K562 (cell line): ENCODE measurements around the gene ILK. TPM values are rescaled to one million over a fixed set of nuclear protein-coding genes. Genes with fewer than 3 reads are reported as not detected.

ENCODE experiments used
- BRD4 ChIP-seq: fragments of 200-600 bp; sonication (generic); IDR thresholded peaks from 2 replicates; pipeline ENCODE4 v1.6.1; 2017; ENCODE audit warnings: inconsistent platforms
- CCNT2 ChIP-seq: IDR thresholded peaks from 2 replicates; pipeline ENCODE4 v1.6.1; 2011; ENCODE audit warnings: borderline replicate concordance, low read depth, mild to moderate bottlenecking, moderate library complexity, mixed read lengths, low read length; ENCODE audit not compliant: insufficient read length; ENCODE audit errors: extremely low read depth
- ELF4 ChIP-seq: fragments of 450-650 bp; formaldehyde crosslinking; IDR thresholded peaks from 2 replicates; pipeline ENCODE4 v1.4.0; 2022; ENCODE audit warnings: missing genetic modification characterization
- KDM1A ChIP-seq, 2 experiments: fragments of 450-650 bp; IDR thresholded peaks; 2 replicates each; pipeline ENCODE4 v1.6.1; 2016; ENCODE audit warnings: mild to moderate bottlenecking in 2 of 2
- PML ChIP-seq: IDR thresholded peaks from 2 replicates; pipeline ENCODE4 v1.6.1; 2012; ENCODE audit warnings: low read length, inconsistent platforms
- POLR2AphosphoS2 ChIP-seq: IDR thresholded peaks from 2 replicates; pipeline ENCODE4 v1.6.1; 2012; ENCODE audit warnings: low read length, improper control_type of control experiment
- SMAD1 ChIP-seq: fragments of 150-350 bp; IDR thresholded peaks from 2 replicates; pipeline ENCODE4 v1.6.1; 2014; ENCODE audit warnings: low read length, low read depth; ENCODE audit not compliant: partially characterized antibody
- STAG1 ChIP-seq: sonication (generic); formaldehyde crosslinking; IDR thresholded peaks from 2 replicates; pipeline ENCODE4 v1.5.0; 2020; ENCODE audit warnings: missing genetic modification reagents, borderline replicate concordance
- polyA plus RNA-seq, 8 experiments: library from polyadenylated mRNA; depleted of rRNA in 4 of 8; stranded (reverse) in 5 of 8; unstranded in 3 of 8; fragments of >200 nt; fragmentation: Nextera tagmentation in 2 of 8; fragmentation: Illumina TruSeq in 1 of 8; extraction: Ambion mirVana in 2 of 8; extraction: Trizol in 1 of 8; gene quantifications; 2 replicates each; pipeline versions ENCODE4 v1.2.1 to v1.2.3, GENCODE V29; 2011 to 2014; ENCODE audit warnings: inconsistent platforms in 1 of 8, missing spikeins in 1 of 8
- total RNA-seq, 7 experiments: library from RNA; depleted of rRNA in 6 of 7; stranded (reverse); fragments of >200 nt in 6 of 7; fragmentation: Illumina TruSeq in 2 of 7; extraction: Trizol in 2 of 7; gene quantifications; 2 replicates each; pipeline versions ENCODE4 v1.2.1 to v1.2.3, GENCODE V29; 2011 to 2021; ENCODE audit warnings: low replicate concordance in 1 of 7
- TF ChIP-seq, protein P1 (sequence below), 2 experiments: fragments of 450-650 bp; formaldehyde crosslinking in 1 of 2; IDR thresholded peaks; 2 replicates each; pipeline versions ENCODE4 v1.4.0 to v1.6.1; 2014 to 2020; ENCODE audit warnings: mild to moderate bottlenecking in 2 of 2, borderline replicate concordance in 1 of 2, low read depth in 1 of 2
- TF ChIP-seq, protein P2 (sequence below): fragments of 450-650 bp; formaldehyde crosslinking; IDR thresholded peaks from 2 replicates; pipeline ENCODE4 v1.4.0; 2020; ENCODE audit warnings: mild to moderate bottlenecking
- TF ChIP-seq, protein P3 (sequence below): fragments of 450-650 bp; IDR thresholded peaks from 2 replicates; pipeline ENCODE4 v1.6.1; 2016; ENCODE audit warnings: borderline replicate concordance
- TF ChIP-seq, protein P4 (sequence below), 2 experiments: fragments of 450-650 bp; conservative IDR thresholded peaks; 2 replicates each; pipeline ENCODE4 v1.6.1; 2017; ENCODE audit warnings: mild to moderate bottlenecking in 2 of 2, moderate library complexity in 2 of 2
- TF ChIP-seq, protein P5 (sequence below): fragments of 450-650 bp; formaldehyde crosslinking; IDR thresholded peaks from 2 replicates; pipeline ENCODE4 v1.4.0; 2022; ENCODE audit warnings: mild to moderate bottlenecking, moderate library complexity

Gene ILK
- total and polyA plus RNA-seq, 9 of the 15 experiments (the other 6 are each of a cell fraction or from before 2014, with no cell fraction given) = 43.3 to 95.9 (median 58.9) TPM

DNA sequence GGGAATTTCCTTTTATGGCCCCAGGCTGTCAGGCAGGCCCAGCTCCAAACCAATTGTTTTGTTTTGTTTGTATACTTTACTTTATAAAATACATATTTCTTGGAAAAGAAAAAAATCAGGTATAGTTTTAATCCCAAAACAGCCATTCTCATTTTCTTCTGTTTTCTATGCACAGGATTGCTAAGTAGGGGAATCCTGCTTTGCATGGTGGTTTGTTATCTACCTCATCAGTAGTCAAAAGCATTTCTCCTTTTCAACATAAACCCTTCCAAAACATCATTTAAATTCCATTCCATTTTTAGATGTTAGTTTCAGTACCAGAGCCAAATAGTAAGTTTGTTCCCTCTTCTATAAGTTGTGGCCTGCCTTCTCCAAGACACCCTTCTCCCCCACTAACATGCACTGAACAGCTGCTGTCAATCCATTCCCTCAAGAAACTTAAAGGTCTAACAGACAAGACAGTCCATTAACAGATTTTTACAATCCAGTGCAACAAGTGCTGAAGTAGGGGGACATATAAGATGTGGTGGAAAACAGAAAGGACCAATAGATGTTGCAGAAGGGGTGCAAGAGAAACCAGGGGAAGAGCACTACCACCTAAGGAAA, 3.7 kb downstream of the ILK start (continued):
- TF ChIP-seq, protein P1, sequence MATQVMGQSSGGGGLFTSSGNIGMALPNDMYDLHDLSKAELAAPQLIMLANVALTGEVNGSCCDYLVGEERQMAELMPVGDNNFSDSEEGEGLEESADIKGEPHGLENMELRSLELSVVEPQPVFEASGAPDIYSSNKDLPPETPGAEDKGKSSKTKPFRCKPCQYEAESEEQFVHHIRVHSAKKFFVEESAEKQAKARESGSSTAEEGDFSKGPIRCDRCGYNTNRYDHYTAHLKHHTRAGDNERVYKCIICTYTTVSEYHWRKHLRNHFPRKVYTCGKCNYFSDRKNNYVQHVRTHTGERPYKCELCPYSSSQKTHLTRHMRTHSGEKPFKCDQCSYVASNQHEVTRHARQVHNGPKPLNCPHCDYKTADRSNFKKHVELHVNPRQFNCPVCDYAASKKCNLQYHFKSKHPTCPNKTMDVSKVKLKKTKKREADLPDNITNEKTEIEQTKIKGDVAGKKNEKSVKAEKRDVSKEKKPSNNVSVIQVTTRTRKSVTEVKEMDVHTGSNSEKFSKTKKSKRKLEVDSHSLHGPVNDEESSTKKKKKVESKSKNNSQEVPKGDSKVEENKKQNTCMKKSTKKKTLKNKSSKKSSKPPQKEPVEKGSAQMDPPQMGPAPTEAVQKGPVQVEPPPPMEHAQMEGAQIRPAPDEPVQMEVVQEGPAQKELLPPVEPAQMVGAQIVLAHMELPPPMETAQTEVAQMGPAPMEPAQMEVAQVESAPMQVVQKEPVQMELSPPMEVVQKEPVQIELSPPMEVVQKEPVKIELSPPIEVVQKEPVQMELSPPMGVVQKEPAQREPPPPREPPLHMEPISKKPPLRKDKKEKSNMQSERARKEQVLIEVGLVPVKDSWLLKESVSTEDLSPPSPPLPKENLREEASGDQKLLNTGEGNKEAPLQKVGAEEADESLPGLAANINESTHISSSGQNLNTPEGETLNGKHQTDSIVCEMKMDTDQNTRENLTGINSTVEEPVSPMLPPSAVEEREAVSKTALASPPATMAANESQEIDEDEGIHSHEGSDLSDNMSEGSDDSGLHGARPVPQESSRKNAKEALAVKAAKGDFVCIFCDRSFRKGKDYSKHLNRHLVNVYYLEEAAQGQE (IDR thresholded peaks at IDR 0.05; ENCODE audit: borderline replicate concordance) = no peak; the same call in 1 of the 2 replicates
- TF ChIP-seq, protein P1 (CRISPR knock-in tag; IDR thresholded peaks at IDR 0.05; ENCODE audit: low read depth) = no peak
- TF ChIP-seq POLR2AphosphoS2 = no peak; the same call in 1 of the 2 replicates
- no peak for TF ChIP-seq SMAD1
- no peak for TF ChIP-seq KDM1A (IDR thresholded peaks at IDR 0.05)
- no peak for TF ChIP-seq BRD4
- TF ChIP-seq, protein P2, sequence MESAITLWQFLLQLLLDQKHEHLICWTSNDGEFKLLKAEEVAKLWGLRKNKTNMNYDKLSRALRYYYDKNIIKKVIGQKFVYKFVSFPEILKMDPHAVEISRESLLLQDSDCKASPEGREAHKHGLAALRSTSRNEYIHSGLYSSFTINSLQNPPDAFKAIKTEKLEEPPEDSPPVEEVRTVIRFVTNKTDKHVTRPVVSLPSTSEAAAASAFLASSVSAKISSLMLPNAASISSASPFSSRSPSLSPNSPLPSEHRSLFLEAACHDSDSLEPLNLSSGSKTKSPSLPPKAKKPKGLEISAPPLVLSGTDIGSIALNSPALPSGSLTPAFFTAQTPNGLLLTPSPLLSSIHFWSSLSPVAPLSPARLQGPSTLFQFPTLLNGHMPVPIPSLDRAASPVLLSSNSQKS (CRISPR knock-in tag) = no peak
- no peak for TF ChIP-seq STAG1
- peak; percentile 2 for TF ChIP-seq CCNT2
- TF ChIP-seq PML = no peak
- no peak for TF ChIP-seq ELF4 (CRISPR knock-in tag)
- TF ChIP-seq, protein P3, sequence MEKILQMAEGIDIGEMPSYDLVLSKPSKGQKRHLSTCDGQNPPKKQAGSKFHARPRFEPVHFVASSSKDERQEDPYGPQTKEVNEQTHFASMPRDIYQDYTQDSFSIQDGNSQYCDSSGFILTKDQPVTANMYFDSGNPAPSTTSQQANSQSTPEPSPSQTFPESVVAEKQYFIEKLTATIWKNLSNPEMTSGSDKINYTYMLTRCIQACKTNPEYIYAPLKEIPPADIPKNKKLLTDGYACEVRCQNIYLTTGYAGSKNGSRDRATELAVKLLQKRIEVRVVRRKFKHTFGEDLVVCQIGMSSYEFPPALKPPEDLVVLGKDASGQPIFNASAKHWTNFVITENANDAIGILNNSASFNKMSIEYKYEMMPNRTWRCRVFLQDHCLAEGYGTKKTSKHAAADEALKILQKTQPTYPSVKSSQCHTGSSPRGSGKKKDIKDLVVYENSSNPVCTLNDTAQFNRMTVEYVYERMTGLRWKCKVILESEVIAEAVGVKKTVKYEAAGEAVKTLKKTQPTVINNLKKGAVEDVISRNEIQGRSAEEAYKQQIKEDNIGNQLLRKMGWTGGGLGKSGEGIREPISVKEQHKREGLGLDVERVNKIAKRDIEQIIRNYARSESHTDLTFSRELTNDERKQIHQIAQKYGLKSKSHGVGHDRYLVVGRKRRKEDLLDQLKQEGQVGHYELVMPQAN = 0 out of 2 replicates have a peak, but pooled peaks have one; percentile 8
- TF ChIP-seq, protein P4, sequence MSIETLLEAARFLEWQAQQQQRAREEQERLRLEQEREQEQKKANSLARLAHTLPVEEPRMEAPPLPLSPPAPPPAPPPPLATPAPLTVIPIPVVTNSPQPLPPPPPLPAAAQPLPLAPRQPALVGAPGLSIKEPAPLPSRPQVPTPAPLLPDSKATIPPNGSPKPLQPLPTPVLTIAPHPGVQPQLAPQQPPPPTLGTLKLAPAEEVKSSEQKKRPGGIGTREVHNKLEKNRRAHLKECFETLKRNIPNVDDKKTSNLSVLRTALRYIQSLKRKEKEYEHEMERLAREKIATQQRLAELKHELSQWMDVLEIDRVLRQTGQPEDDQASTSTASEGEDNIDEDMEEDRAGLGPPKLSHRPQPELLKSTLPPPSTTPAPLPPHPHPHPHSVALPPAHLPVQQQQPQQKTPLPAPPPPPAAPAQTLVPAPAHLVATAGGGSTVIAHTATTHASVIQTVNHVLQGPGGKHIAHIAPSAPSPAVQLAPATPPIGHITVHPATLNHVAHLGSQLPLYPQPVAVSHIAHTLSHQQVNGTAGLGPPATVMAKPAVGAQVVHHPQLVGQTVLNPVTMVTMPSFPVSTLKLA (conservative IDR thresholded peaks at IDR 0.05) = peak in 1 of 2 experiments; percentile 44; a peak in 1 of 4 replicates
- TF ChIP-seq, protein P5, sequence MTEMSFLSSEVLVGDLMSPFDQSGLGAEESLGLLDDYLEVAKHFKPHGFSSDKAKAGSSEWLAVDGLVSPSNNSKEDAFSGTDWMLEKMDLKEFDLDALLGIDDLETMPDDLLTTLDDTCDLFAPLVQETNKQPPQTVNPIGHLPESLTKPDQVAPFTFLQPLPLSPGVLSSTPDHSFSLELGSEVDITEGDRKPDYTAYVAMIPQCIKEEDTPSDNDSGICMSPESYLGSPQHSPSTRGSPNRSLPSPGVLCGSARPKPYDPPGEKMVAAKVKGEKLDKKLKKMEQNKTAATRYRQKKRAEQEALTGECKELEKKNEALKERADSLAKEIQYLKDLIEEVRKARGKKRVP = no peak
